ENCODE data around the gene FAM107B.

GRCh38 chr10:14481752-14482151 is 292.9 kb downstream of the FAM107B start:
- TF ChIP-seq RAD21 (IDR thresholded peaks at IDR 0.05) (no peak), CTCF (IDR thresholded peaks at IDR 0.05; ENCODE audit: low read depth, low read length, missing input control) (no peak), REST (IDR thresholded peaks at IDR 0.05) (no peak), GABPA (IDR thresholded peaks at IDR 0.05 in 1 of 2, conservative IDR thresholded peaks at IDR 0.05 in 1 of 2) (no peak), EGR1 (IDR thresholded peaks at IDR 0.05; ENCODE audit: low read depth in 2 of 2) (no peak), MAX (IDR thresholded peaks at IDR 0.05) (no peak), TAF1 (conservative IDR thresholded peaks at IDR 0.05) (no peak), RXRA (IDR thresholded peaks at IDR 0.05) (no peak), YY1 (IDR thresholded peaks at IDR 0.05) (no peak), JUND (IDR thresholded peaks at IDR 0.05) (no peak), NR2F2 (IDR thresholded peaks at IDR 0.05) (no peak)
- TF ChIP-seq, protein P1, sequence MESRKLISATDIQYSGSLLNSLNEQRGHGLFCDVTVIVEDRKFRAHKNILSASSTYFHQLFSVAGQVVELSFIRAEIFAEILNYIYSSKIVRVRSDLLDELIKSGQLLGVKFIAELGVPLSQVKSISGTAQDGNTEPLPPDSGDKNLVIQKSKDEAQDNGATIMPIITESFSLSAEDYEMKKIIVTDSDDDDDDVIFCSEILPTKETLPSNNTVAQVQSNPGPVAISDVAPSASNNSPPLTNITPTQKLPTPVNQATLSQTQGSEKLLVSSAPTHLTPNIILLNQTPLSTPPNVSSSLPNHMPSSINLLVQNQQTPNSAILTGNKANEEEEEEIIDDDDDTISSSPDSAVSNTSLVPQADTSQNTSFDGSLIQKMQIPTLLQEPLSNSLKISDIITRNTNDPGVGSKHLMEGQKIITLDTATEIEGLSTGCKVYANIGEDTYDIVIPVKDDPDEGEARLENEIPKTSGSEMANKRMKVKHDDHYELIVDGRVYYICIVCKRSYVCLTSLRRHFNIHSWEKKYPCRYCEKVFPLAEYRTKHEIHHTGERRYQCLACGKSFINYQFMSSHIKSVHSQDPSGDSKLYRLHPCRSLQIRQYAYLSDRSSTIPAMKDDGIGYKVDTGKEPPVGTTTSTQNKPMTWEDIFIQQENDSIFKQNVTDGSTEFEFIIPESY (IDR thresholded peaks at IDR 0.05), result no peak
